IPS-20b (cell line): ENCODE results near the gene RPRD1B.

Source experiments
- H3K27ac ChIP-seq: one replicate; pipeline ENCODE4 v1.5.1; 2013; ENCODE audit warnings: low read length
- H3K27me3 ChIP-seq: 2 replicates; pipeline ENCODE4 v1.6.1; 2013; ENCODE audit warnings: mild to moderate bottlenecking, low read length, inconsistent platforms; ENCODE audit not compliant: insufficient read depth
- H3K36me3 ChIP-seq: 2 replicates; pipeline ENCODE4 v1.6.1; 2013; ENCODE audit warnings: low read depth, mild to moderate bottlenecking, inconsistent platforms, low read length, moderate library complexity; ENCODE audit not compliant: insufficient read depth
- H3K4me1 ChIP-seq: 2 replicates; pipeline ENCODE4 v1.6.1; 2013; ENCODE audit warnings: mild to moderate bottlenecking, control low read depth, inconsistent platforms, low read length, moderate library complexity; ENCODE audit not compliant: insufficient read depth
- H3K4me3 ChIP-seq: 2 replicates; pipeline ENCODE4 v1.5.1; 2013; ENCODE audit warnings: mild to moderate bottlenecking, low read length, inconsistent platforms
- H3K9ac ChIP-seq: 2 replicates; pipeline ENCODE4 v1.6.1; 2013; ENCODE audit warnings: low read depth, mild to moderate bottlenecking, inconsistent platforms, low read length, moderate library complexity
- H3K9me3 ChIP-seq: 2 replicates; pipeline ENCODE4 v1.6.1; 2013; ENCODE audit warnings: mild to moderate bottlenecking, low read depth, low read length, inconsistent platforms; ENCODE audit not compliant: insufficient read depth

The RPRD1B gene

DNA sequence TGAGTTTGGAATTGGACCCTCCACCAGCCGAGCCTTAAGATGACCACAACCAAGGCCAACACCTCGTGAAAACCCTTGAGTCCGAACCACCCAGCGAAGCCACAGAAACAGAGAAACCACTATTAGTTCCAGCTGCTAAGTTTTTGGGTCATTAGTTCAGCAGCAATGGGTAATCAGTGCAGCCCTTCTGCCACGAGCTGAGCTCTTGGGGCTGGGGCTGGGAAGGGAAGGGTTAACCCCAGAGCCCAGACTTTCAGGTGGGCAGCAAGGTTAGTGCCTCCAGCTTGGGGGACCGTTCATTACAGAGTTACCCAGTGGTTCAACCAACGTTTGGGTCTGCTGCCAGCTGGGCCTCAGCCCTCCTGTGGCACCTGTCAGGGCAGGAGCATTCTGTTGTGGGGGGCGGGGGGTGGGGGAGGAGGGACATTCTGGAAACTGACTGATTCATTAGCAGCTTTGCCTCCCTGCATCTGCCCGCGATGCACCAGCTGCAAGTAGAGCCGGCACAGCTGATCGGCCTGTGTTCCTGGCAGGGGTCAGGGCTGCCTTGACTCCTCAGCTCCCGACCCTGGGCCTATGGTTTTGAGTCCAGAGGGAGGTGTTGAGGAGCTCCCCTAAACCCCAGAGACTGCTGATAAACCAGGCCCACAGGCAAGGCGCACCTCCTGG lies 78.8 kb downstream of the RPRD1B start:
- no peaks in the 10 kb centered on the region for H3K36me3 ChIP-seq
- H3K4me3 ChIP-seq = no peak overlapping the region
- no peaks in the 10 kb centered on the region for H3K27me3 ChIP-seq
- no peaks in the 10 kb centered on the region for H3K9me3 ChIP-seq
- peaks cover 5% of the 10 kb centered on the region; the same call in 1 of the 2 replicates for H3K4me1 ChIP-seq
- no peak overlapping the region for H3K27ac ChIP-seq
- H3K9ac ChIP-seq = no peak overlapping the region

DNA sequence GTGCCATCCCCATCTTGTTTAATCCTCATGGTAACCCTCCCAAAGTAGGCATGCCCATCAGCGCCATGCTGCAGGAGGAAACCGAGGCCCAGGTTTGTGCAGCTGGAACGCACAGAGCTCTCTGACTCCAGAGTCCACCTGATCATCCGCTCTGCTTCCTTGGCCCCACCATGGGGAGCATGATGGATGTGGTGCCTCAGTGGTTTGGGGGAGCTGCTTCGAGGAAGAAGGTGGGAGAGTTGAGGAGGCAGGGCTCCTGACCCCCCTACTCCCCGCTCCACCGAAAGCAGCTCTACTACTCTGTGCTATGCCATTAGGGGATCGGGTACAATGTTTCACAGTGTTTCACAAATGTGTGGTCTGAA lies 79.4 kb downstream of the RPRD1B start:
- H3K27me3 ChIP-seq = no peaks in the 10 kb centered on the region
- peaks cover 5% of the 10 kb centered on the region; the same call in 1 of the 2 replicates for H3K4me1 ChIP-seq
- H3K36me3 ChIP-seq = no peaks in the 10 kb centered on the region
- H3K4me3 ChIP-seq = no peak overlapping the region
- no peak overlapping the region for H3K9ac ChIP-seq
- no peaks in the 10 kb centered on the region for H3K9me3 ChIP-seq
- no peak overlapping the region for H3K27ac ChIP-seq

DNA sequence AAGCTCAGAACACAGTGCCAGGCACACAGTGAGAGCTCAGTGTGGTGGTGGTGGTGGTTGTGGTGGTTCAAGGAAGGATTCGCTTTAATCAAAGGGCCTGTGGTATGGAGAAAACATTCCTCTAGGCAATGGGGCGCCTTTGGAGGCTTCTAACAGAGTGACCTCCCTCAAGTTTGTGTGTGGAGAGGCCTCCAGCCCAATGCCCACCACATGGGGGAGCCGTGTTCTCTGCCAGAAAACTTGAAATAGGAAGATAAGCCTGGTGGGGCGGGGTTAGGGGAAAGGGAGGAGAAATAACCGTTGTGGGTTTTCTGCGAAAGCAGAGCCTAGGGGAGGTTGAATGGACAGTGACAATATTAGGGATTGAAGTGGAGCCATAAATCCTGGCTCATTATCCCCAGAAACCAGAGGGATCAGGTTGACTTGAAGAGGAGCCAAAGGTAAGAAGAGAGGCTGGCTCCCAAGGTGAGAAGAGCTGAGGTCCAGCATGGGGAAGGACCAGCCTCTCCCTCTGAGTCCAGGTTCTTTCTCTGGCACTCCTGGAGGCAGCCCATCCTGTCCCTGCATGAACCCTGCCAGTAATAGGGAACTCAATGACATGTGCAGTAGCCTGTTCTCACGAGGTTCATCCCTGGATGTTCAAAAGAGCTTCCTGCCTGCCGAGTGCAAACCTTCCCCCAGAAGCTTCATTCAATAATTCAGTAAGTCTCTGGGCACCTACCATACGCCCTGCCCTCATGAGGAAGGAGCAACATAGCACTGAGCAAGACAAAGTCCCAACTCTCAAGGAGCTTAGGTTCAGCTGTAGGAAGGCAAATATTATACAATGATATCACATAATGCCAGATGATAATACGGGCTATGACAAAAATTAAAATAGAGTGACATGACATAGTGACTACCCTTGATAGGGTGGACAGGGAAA lies 80.1 kb downstream of the RPRD1B start:
- H3K9ac ChIP-seq = no peak overlapping the region
- H3K27me3 ChIP-seq = no peaks in the 10 kb centered on the region
- H3K4me1 ChIP-seq = peaks cover 5% of the 10 kb centered on the region; the same call in 1 of the 2 replicates
- no peak overlapping the region for H3K27ac ChIP-seq
- H3K9me3 ChIP-seq = no peaks in the 10 kb centered on the region
- no peaks in the 10 kb centered on the region for H3K36me3 ChIP-seq
- no peak overlapping the region for H3K4me3 ChIP-seq

DNA sequence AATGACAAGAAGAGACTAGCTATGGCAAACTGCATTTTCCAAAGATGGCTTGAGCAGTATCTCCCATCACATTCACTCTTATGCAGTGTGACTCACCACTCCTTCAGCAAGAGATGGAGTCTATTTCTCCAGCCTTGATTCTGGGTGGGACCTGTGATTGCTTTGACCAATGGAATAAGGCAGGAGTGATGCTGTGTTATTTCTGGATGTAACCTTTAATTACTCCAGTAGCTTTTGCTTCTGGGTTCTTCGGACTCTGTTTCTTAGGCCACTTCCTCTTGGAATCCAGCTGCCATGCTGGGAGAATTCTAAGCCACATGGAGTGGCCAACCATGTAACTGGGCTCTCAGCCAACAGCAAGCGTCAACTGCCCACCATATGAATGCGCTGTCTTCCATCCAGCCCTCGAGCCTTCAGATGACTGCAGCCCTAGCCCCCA lies 80.8 kb downstream of the RPRD1B start:
- H3K27ac ChIP-seq = no peak overlapping the region
- H3K4me1 ChIP-seq = peaks cover 5% of the 10 kb centered on the region; the same call in 1 of the 2 replicates
- H3K27me3 ChIP-seq = no peaks in the 10 kb centered on the region

DNA sequence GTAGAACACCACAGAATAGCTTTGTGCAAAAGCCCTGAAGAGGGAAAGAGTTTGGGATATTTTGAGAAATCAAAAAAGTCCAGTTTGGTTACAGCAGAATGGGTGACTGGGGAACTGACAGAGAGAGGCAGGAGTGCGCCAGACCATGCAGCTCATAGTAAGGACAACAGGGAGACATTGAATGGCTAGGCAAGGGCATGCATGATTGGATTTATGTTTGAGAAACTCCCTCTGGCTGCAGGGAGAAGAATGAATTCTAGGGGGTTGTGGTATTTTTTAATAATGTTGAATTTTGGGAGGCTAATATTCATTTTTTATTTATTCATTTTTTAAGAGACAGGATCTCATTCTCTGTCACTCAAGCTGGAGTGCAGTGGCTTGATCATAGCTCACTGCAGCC lies 81.7 kb downstream of the RPRD1B start:
- Histone ChIP-seq H3K9ac (no peak overlapping the region), H3K4me3 (no peak overlapping the region), H3K27me3 (no peaks in the 10 kb centered on the region), H3K4me1 (peaks cover 5% of the 10 kb centered on the region; the same call in 1 of the 2 replicates), H3K27ac (no peak overlapping the region), H3K36me3 (no peaks in the 10 kb centered on the region), H3K9me3 (no peaks in the 10 kb centered on the region)

More for the DNA sequence above, 80.8 kb downstream of the RPRD1B start:
- Histone ChIP-seq H3K36me3 (no peaks in the 10 kb centered on the region), H3K9me3 (no peaks in the 10 kb centered on the region), H3K9ac (no peak overlapping the region), H3K4me3 (no peak overlapping the region)

DNA sequence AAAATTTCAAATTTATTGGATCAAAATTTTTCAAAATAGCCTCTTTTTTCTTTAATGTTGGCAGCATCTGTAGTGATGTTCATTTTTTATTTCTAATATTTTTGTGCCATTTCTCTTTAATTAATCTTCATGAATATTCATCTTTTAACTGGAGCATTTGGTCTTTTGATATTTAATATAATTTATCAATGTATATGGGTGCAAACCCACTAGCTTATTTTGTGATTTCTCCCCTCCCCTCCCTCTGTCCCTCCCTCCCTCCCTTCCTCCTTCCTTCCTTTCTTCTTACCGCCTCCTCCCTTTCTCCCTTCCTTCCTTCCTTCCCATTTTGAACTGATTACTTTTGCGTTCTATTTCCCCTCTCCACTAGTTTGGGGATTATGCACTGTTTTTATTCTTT lies 82.3 kb downstream of the RPRD1B start:
- H3K9me3 ChIP-seq = no peaks in the 10 kb centered on the region
- peaks cover 5% of the 10 kb centered on the region; the same call in 1 of the 2 replicates for H3K4me1 ChIP-seq
- no peak overlapping the region for H3K27ac ChIP-seq
- H3K4me3 ChIP-seq = no peak overlapping the region
- H3K27me3 ChIP-seq = no peaks in the 10 kb centered on the region
- no peaks in the 10 kb centered on the region for H3K36me3 ChIP-seq
- no peak overlapping the region for H3K9ac ChIP-seq

DNA sequence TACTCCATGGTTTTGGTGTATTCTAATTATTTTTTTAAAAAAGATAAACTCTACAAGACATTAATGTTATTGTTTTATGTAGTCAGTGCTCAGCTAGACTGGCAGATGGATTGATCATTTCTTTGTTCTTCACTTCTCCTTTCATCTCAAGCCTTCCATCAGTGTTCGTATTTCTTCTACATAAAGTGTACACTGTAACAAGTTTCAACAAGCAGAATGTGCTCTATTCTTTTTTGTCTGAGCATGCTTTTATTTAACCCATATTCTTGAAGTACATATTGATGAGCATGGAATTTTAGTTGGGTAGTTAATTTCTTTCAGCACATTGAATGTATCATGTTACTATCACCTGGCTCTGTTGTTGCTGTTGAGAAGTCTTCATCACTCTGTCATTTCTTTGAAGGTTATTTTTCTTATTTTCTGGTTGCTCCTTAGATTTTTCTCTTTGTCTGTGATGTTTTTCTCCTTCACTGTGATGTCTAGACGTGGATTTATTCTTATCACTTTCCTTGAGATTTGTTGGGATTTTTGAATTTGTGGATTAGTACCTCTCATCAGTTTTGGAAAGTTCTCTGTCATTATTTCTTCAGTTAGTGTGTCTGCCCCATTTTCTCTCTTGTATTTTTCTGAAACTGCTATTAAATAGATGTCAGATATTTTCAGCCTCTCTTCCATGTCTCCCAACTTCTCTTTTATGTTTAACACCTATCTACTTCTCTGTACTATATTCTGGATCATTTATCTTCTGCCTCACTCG lies 83.0 kb downstream of the RPRD1B start:
- H3K27me3 ChIP-seq = no peaks in the 10 kb centered on the region
- peaks cover 5% of the 10 kb centered on the region; the same call in 1 of the 2 replicates for H3K4me1 ChIP-seq
- H3K27ac ChIP-seq = no peak overlapping the region
- no peak overlapping the region for H3K9ac ChIP-seq
- H3K9me3 ChIP-seq = no peaks in the 10 kb centered on the region
- no peak overlapping the region for H3K4me3 ChIP-seq
- no peaks in the 10 kb centered on the region for H3K36me3 ChIP-seq

DNA sequence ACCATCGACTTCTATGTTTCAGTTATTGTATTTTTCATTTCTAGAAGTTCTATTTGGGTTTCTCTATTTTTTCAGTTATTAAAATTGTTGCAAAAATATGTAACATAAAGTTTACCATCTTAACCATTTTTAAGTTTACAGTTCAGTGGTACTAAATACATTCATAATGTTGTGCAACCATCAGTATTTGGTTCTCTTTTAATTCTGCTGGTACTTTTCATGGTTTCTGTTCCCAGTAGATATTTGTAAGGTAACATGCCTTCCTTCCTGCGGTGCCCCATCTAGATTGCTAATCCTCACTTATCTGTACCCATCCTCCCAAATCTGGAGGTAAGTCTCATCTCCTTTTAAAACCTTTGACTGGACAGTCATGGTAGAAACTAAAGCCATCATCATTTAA lies 83.7 kb downstream of the RPRD1B start:
- Histone ChIP-seq H3K27me3 (no peaks in the 10 kb centered on the region), H3K27ac (no peak overlapping the region), H3K4me1 (peaks cover 5% of the 10 kb centered on the region; the same call in 1 of the 2 replicates), H3K9me3 (no peaks in the 10 kb centered on the region), H3K4me3 (no peak overlapping the region), H3K9ac (no peak overlapping the region), H3K36me3 (no peaks in the 10 kb centered on the region)

DNA sequence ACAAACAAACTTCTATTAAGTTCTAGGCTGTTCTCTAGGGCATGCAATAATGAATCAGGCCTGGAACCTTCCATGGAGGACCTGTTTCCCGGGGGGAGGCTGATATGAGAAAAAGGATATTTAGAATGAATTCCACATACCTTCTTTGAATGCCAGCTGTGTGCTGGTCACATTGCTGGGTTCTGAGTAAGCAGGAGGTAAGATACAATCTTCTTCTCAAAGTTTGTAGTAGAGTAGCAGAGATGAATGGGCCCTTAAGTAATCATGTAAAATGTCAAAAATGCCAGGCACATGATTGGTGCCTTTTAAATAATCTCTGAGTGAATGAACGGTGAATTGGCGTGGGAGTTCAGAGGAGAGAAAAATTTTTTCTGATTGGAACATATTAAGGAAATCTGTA lies 84.1 kb downstream of the RPRD1B start:
- H3K4me3 ChIP-seq = no peak overlapping the region
- H3K27ac ChIP-seq = no peak overlapping the region
- peaks cover 5% of the 10 kb centered on the region; the same call in 1 of the 2 replicates for H3K4me1 ChIP-seq
- H3K9me3 ChIP-seq = no peaks in the 10 kb centered on the region
- H3K27me3 ChIP-seq = no peaks in the 10 kb centered on the region
- no peak overlapping the region for H3K9ac ChIP-seq
- no peaks in the 10 kb centered on the region for H3K36me3 ChIP-seq

DNA sequence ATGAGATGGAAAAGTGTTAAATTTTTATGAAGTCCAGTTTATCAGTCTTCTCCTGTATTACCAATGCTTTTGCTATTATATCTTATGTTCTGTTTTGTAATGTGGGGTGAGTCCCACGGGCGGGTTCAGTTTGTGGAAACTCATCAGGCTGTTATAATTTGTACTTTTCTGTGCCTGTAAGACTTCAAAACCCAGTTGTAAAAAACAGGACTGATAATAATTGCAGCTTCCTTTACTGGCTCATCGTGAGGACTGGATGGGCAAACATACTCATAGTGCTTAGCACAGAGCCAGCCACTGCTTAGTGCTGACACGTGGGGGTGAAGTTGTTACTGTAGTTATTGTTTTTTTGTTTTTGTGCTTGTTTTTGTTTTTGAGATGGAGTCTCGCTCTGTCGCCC lies 85.9 kb downstream of the RPRD1B start:
- H3K9ac ChIP-seq = no peak overlapping the region
- no peaks in the 10 kb centered on the region for H3K4me1 ChIP-seq
- no peaks in the 10 kb centered on the region for H3K36me3 ChIP-seq
- no peaks in the 10 kb centered on the region for H3K27me3 ChIP-seq
- H3K4me3 ChIP-seq = no peak overlapping the region
- H3K27ac ChIP-seq = no peak overlapping the region
- H3K9me3 ChIP-seq = no peaks in the 10 kb centered on the region

DNA sequence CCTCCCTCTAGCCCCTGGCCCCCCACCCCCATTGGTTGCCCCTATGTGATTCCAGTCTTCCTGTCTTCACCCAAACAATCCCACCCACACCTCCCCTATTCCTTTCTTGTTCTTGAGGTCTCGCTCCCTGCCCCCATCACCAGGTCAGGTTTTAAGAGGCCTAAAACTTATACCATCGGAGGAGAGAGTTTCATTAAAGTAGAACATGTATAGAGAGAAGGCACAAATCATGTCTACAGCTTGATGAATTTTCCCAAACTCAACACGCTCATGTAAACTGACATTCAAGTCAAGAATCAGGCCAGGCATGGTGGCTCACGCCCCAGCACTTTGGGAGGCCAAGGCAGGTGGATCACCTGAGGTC lies 87.1 kb downstream of the RPRD1B start:
- Histone ChIP-seq H3K4me1 (no peaks in the 10 kb centered on the region), H3K9me3 (no peaks in the 10 kb centered on the region), H3K27ac (no peak overlapping the region), H3K27me3 (no peaks in the 10 kb centered on the region), H3K9ac (no peak overlapping the region), H3K4me3 (no peak overlapping the region), H3K36me3 (no peaks in the 10 kb centered on the region)
